HG03045 (cell line): ENCODE data around the gene TNFRSF4.
"Not testable (repeated sequence)": the region's sequence is repeated elsewhere in the genome, so short reads cannot be mapped to it uniquely, and the experiment has no call there.

Experiments used
- ATAC-seq: cut with Tn5 transposase; IDR thresholded peaks from one replicate; pipeline ENCODE4 v1.9.1; 2021; ENCODE audit warnings: mild to moderate bottlenecking, moderate library complexity; ENCODE audit not compliant: unreplicated experiment

TNFRSF4 gene

DNA sequence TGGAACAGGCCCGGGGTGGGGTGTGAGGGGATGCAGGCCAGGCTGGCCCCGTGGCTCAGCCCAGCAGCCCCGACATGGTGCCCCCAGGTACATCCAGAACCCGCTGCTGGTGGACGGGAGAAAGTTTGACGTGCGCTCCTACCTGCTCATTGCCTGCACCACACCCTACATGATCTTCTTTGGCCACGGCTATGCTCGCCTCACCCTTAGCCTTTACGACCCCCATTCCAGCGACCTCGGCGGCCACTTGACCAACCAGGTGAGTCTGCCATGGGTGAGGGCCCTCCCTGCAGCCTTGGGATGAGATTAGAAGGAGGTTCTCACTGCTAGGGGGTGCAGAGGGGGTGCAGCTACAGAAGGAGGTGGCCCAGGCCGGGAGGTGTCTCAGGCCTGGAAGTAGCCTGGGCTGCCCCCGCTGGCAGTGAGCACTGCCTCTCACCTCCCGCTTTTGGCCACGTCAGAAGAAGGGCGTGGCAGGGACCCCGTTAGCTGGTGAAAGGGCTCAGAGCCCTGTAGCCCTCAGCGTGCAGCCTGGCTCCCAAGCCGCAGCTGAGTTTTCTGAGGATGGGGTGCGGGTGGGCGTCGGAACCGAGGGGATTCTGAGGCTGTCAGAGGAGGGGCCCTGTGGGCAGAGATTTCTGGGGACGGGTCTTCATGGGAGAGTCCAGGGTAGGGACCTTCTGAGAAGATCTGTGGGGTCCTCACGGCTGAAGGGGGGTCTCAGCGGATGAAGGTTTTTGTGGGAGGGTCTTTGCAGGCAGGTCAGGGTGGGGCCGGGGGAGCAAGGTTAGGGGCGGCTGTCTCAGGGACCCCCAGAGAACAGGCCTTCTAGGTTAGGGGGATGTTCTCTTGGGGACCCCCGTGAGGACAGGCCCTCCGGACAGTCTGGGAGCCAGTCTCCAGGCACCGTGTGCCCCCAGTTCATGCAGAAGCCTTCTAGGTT is 29.8 kb downstream of the TNFRSF4 start:
- no peak for ATAC-seq

- no peak for ATAC-seq
Observed at GRCh38 chr1:1183221-1183747, 30.7 kb downstream of the TNFRSF4 start.

GRCh38 chr1:1182491-1183220 is 31.3 kb downstream of the TNFRSF4 start:
- no peak for ATAC-seq

- no peak for ATAC-seq
Observed at GRCh38 chr1:1181938-1182410, 32.0 kb downstream of the TNFRSF4 start.

DNA sequence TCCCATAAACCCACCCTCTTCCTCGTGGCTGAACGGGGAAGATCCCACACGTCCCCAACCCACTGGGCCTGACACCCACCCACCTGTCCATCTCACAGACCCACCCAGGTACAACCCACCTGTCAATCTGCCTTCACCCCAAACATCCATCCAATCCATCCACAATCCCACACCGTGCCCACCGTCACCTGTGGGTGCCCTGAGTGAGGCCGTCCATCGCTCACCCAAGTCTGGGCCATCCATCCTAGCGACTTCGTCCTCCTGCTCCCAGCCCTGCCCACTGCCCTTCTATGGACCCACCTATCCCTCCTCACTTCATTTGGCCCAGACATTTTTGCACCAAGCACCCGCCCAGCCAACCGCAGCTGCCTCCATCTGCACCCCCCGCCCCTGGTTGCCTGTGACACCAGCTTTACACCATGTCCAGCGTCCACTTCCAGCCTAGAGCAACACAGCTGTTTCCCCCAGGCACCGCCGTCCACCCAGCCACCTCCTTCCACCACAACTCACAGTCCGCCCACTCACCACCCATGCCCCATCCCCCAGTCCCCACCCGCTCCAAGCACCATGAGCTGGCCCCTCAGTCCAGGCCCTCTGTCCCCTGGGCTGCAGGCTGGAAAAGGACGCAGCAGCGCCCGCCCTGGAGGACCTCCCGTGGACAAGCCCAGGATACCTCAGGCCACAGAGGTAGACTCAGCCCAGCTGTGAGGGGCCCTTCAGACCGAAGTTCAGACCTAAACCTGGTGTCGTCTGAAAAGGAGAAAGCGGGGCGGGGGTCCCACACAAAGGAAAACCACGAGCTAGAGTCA is 32.6 kb downstream of the TNFRSF4 start:
- ATAC-seq = no peak

DNA sequence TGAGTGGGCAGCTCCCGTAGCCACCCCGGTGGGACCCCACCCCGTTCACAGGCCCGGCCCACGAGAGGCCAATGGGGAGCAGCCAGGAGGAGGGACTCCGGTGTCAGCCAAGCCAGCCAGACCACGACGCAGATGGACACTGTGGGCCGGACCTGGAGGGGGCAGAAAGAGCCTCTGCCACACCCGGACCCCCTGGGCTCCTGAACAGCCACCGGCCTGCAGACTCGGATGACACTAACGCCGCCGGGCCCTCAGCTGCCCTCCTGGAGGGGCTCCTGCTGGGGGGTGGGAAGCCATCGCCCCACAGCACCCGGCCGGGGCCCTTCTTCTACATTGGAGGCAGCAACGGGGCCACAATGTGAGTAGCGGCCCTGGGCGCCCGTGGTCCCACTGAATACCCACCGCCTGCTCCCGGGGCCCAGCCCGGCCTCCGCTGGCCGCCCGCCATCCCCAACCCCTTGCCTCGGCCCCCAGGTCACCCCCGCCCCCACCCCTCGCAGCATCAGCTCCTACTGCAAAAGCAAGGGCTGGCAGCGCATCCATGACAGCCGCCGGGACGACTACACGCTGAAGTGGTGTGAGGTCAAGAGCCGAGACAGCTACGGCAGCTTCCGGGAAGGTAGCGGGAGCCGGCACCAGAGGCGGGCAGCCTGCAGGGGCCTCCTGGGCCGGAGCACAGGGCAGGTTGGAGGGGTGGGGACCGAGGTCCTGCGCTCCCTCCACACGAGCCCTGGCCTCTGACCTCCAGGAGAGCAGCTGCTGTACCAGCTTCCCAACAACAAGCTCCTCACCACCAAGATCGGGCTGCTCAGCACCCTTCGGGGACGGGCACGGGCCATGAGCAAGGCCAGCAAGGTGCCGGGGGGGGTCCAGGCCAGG is 33.7 kb downstream of the TNFRSF4 start:
- no peak for ATAC-seq

- ATAC-seq = no peak
Observed at GRCh38 chr1:1179346-1179982, 34.5 kb downstream of the TNFRSF4 start.

GRCh38 chr1:1178794-1179331 is 35.1 kb downstream of the TNFRSF4 start:
- ATAC-seq = no peak

DNA sequence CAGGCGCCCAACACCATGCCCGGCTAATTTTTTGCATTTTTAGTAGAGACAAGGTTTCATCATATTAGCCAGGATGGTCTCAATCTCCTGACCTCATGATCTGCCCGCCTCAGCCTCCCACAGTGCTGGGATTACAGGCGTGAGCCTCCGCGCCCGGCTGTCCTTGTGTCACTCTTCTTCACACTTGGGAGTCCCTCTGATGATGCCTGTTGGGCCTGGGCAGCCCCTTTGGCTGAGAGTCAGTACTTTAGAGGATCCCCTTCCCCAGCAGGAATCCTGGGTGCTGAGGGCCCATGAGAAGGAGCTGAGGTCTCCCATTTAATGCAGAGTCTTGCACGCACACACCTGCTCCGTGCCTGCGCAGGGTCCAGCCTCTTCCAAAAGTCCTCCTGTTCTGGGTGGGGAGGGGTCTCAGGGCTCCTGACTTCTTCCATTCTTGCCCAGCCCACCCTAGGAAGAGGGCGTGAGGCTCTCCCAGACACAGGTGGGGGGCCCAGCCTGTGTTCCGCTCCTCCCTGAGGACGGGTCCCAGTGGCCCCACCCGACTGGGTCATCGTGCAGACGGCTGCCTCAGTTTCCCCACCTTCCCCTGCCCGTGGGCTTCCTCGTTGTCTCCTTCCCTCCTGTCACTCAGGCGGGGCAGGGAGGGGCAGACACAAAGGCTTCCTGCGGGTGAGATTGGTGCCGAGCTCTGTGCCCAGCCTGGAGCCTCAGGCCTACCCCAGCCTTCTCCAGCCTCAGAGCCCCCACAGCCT is 36.3 kb downstream of the TNFRSF4 start:
- ATAC-seq = no peak

GRCh38 chr1:1176931-1177330 is 37.0 kb downstream of the TNFRSF4 start:
- no peak for ATAC-seq

- not testable (repeated sequence) for ATAC-seq
Observed at GRCh38 chr1:1176063-1176761, 37.7 kb downstream of the TNFRSF4 start.

GRCh38 chr1:1175221-1176062 is 38.5 kb downstream of the TNFRSF4 start:
- ATAC-seq = no peak

DNA sequence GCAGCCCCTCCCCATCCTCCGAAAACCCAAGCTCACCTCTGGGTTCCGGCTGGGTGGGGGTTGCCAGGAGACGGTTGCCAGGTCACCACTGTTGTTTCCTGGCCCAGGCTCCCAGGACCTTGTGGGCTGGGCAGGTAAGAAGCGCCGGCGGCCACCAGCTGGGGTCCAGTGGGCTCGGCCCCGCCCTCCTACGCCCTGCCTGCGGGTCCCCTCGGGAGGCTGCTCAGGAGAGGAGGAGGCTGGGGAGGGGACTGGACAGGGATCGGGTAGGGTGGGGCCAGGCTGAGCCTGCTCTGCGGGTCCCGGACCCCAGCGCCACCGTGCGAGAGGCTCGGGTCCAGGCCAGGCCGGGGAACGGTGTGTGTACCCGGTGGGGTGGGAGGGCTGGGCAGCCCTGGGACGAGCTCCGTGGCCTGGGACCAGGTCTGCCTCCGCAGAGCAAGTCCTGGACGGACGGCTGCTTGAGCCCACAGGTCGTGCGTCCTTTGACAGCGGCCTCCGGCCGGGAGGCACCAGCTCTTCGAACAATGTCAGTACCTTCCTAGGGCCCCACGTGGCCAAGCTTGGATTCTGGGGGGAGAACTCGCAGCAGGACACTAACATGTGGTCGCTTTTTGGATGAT is 40.0 kb downstream of the TNFRSF4 start, which contains the start of gene TTLL10:
Gene TTLL10, plus strand, starts transcription at position 88 of the 623 bp plus-strand sequence. CDS start 5,336 bp downstream, outside the sequence.
- ATAC-seq = no peak

GRCh38 chr1:1173061-1173792 is 40.7 kb downstream of the TNFRSF4 start:
- ATAC-seq = no peak

- no peak for ATAC-seq
Observed at GRCh38 chr1:1171546-1172340, 42.2 kb downstream of the TNFRSF4 start.
